DOHH2 (cell line): ENCODE results near the gene VPS37B.

Experiments used
- CTCF ChIP-seq: fragments of 200-600 bp; sonication (generic); IDR thresholded peaks from one replicate; pipeline ENCODE4 v1.5.1; 2014; ENCODE audit warnings: antibody characterized with exemption, mild to moderate bottlenecking, low read depth, low read length; ENCODE audit not compliant: poor library complexity, severe bottlenecking
- EZH2phosphoT487 ChIP-seq: fragments of 200-600 bp; sonication (generic); IDR thresholded peaks from 2 replicates; pipeline ENCODE4 v1.6.1; 2017; ENCODE audit warnings: borderline replicate concordance, mild to moderate bottlenecking, antibody characterized with exemption, low read length, moderate library complexity, mixed read lengths

DNA sequence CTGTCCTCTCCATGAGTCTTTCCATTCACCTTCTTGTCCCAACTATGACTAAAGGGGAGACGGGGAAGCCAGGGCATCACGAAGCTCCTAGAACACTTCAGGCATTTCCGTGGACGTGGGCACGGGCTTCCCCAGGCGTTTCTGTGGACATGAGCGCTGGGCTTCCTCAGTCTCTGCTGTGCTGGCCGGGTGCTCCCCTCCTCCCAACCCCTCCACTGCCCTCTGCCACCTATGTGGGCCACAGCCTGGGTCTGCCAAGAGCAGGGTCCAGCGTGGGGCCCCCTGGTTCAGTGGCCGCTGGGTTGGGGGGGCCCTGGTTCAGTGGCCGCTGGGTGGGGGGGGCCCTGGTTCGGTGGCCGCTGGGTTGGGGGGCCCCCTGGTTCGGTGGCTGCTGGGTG lies 45.9 kb downstream of the VPS37B start:
- TF ChIP-seq CTCF (no peak), EZH2phosphoT487 (no peak)
